K562 (cell line): ENCODE measurements around the gene LRRC59. TPM values are rescaled to one million over a fixed set of nuclear protein-coding genes. Genes with fewer than 3 reads are reported as not detected.

Experiments used
- DIDO1 ChIP-seq: fragments of 450-650 bp; IDR thresholded peaks from 2 replicates; pipeline ENCODE4 v1.6.1; 2016; ENCODE audit warnings: low read depth, missing biosample characterization, missing genetic modification characterization
- DNMT1 ChIP-seq: fragments of 450-650 bp; IDR thresholded peaks from 2 replicates; pipeline ENCODE4 v1.6.1; 2016; ENCODE audit warnings: antibody characterized with exemption, mild to moderate bottlenecking
- FOXP1 ChIP-seq: sonication (generic); formaldehyde crosslinking; IDR thresholded peaks from 2 replicates; pipeline ENCODE4 v1.8.0; 2022; ENCODE audit warnings: mild to moderate bottlenecking, missing genetic modification reagents
- NR3C1 ChIP-seq: sonication (generic); formaldehyde crosslinking; IDR thresholded peaks from 2 replicates; pipeline ENCODE4 v1.8.1; 2022; ENCODE audit warnings: missing genetic modification reagents
- RBFOX2 ChIP-seq: fragments of 200-400 bp; formaldehyde crosslinking; IDR thresholded peaks from 2 replicates; pipeline ENCODE4 v1.6.1; 2017; ENCODE audit warnings: low read depth, mild to moderate bottlenecking, low read length, moderate library complexity
- TCF3 ChIP-seq: sonication (generic); formaldehyde crosslinking; IDR thresholded peaks from 2 replicates; pipeline ENCODE4 v1.4.0; 2020; ENCODE audit warnings: mild to moderate bottlenecking, missing genetic modification reagents
- ZBTB40 ChIP-seq, 2 experiments: fragments of 450-650 bp in 1 of 2; sonication (generic) in 1 of 2; formaldehyde crosslinking in 1 of 2; IDR thresholded peaks; 2 replicates each; pipeline versions ENCODE4 v1.7.1 to v1.9.0; 2016 to 2022; ENCODE audit warnings: inconsistent platforms in 1 of 2, mild to moderate bottlenecking in 1 of 2, missing genetic modification reagents in 1 of 2
- ZNF184 ChIP-seq: sonication (generic); formaldehyde crosslinking; IDR thresholded peaks from 2 replicates; pipeline ENCODE4 v1.5.0; 2020; ENCODE audit warnings: missing genetic modification reagents
- polyA plus RNA-seq, 8 experiments: library from polyadenylated mRNA; depleted of rRNA in 4 of 8; stranded (reverse) in 5 of 8; unstranded in 3 of 8; fragments of >200 nt; fragmentation: Nextera tagmentation in 2 of 8; fragmentation: Illumina TruSeq in 1 of 8; extraction: Ambion mirVana in 2 of 8; extraction: Trizol in 1 of 8; gene quantifications; 2 replicates each; pipeline versions ENCODE4 v1.2.1 to v1.2.3, GENCODE V29; 2011 to 2014; ENCODE audit warnings: inconsistent platforms in 1 of 8, missing spikeins in 1 of 8
- total RNA-seq, 7 experiments: library from RNA; depleted of rRNA in 6 of 7; stranded (reverse); fragments of >200 nt in 6 of 7; fragmentation: Illumina TruSeq in 2 of 7; extraction: Trizol in 2 of 7; gene quantifications; 2 replicates each; pipeline versions ENCODE4 v1.2.1 to v1.2.3, GENCODE V29; 2011 to 2021; ENCODE audit warnings: low replicate concordance in 1 of 7
- TF ChIP-seq, protein P1 (sequence below), 2 experiments: fragments of 450-650 bp; conservative IDR thresholded peaks; 2 replicates each; pipeline ENCODE4 v1.6.1; 2017; ENCODE audit warnings: mild to moderate bottlenecking in 2 of 2, moderate library complexity in 2 of 2
- TF ChIP-seq, protein P2 (sequence below): fragments of 200-800 bp; sonication (Bioruptor generic); IDR thresholded peaks from 2 replicates; pipeline ENCODE4 v1.6.1; 2017; ENCODE audit warnings: missing genetic modification characterization, missing compliant biosample characterization

The LRRC59 gene
- total and polyA plus RNA-seq, 9 of the 15 experiments (the other 6 are each of a cell fraction or from before 2014, with no cell fraction given), result 27.8 to 244 (median 154) TPM

GRCh38 chr17:50344731-50345365, 52.5 kb downstream of the LRRC59 start (continued):
- TF ChIP-seq RBFOX2 (no peak), DIDO1 (tag) (no peak), ZBTB40 (IDR thresholded peaks at IDR 0.05) (no peak), ZBTB40 (CRISPR knock-in tag; IDR thresholded peaks at IDR 0.05) (no peak), NR3C1 (CRISPR knock-in tag) (no peak), FOXP1 (CRISPR knock-in tag) (no peak), DNMT1 (no peak), TCF3 (CRISPR knock-in tag) (no peak), ZNF184 (CRISPR knock-in tag) (no peak)
- TF ChIP-seq, protein P1, sequence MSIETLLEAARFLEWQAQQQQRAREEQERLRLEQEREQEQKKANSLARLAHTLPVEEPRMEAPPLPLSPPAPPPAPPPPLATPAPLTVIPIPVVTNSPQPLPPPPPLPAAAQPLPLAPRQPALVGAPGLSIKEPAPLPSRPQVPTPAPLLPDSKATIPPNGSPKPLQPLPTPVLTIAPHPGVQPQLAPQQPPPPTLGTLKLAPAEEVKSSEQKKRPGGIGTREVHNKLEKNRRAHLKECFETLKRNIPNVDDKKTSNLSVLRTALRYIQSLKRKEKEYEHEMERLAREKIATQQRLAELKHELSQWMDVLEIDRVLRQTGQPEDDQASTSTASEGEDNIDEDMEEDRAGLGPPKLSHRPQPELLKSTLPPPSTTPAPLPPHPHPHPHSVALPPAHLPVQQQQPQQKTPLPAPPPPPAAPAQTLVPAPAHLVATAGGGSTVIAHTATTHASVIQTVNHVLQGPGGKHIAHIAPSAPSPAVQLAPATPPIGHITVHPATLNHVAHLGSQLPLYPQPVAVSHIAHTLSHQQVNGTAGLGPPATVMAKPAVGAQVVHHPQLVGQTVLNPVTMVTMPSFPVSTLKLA (conservative IDR thresholded peaks at IDR 0.05), result no peak
- TF ChIP-seq, protein P2, sequence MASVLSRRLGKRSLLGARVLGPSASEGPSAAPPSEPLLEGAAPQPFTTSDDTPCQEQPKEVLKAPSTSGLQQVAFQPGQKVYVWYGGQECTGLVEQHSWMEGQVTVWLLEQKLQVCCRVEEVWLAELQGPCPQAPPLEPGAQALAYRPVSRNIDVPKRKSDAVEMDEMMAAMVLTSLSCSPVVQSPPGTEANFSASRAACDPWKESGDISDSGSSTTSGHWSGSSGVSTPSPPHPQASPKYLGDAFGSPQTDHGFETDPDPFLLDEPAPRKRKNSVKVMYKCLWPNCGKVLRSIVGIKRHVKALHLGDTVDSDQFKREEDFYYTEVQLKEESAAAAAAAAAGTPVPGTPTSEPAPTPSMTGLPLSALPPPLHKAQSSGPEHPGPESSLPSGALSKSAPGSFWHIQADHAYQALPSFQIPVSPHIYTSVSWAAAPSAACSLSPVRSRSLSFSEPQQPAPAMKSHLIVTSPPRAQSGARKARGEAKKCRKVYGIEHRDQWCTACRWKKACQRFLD (CRISPR knock-in tag), result no peak
